ENCODE measurements around the gene GCHFR. TPM values are rescaled to one million over a fixed set of nuclear protein-coding genes. Genes with fewer than 3 reads are reported as not detected.

The GCHFR gene
- total and polyA plus RNA-seq, 10 of the 15 experiments (the other 5 are each of a cell fraction or from before 2014, with no cell fraction given), result 10.5 to 94.0 (median 35.3) TPM

DNA sequence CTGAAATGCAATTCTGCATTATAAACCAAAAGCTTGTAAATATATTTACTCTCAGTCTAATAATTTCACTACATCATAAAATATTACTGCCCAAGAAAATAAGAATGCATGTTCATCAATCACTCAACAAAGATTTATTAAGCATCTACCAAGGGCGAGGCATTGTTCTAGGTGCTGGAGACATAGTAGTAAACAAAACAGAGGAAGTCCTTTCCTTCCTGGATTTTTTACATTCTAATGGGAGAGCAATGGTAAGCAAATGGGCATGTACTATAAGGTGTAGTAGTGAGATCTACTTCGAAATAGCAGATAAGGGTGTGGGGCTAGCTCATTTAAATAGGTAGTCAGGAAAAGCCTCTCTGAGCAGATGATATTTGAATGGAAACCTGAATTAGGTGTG is 32.2 kb downstream of the GCHFR start:
- FAIRE-seq, result no peak
- ChIA-PET SMC1A (ENCODE audit: uncharacterized antibody, unreplicated experiment) (interaction anchor here (1.3 kb wide), 1 partner anchor 8 kb away, joined by 4 read pairs; no protein-coding TSS in a partner anchor), POLR2A (no interaction called here), CTCF (no interaction called here), RAD21 (ENCODE audit: unreplicated experiment) (interaction anchor here (0.7 to 1.8 kb wide), 2 partner anchors 10 to 62 kb away, joined by 3 to 4 read pairs; no protein-coding TSS in a partner anchor)
- no peak for ATAC-seq
- H3K4me2 ChIP-seq (ENCODE audit: control insufficient read depth, insufficient read depth), result no peak overlapping the region
- DNase-seq (ENCODE audit: low read depth, low spot score), result no peak
- no peaks in the 10 kb centered on the region; the same call in 1 of the 2 replicates for H3K79me2 ChIP-seq (ENCODE audit: control insufficient read depth, insufficient read depth, low read length)
- no peak overlapping the region for H3K9ac ChIP-seq (ENCODE audit: control insufficient read depth, insufficient read depth, low read length)
- H3K27me3 ChIP-seq (replicated peaks in 1 of 2; ENCODE audit: control insufficient read depth in 2 of 2, insufficient read depth in 2 of 2, low read length in 1 of 2), result no peaks in the 10 kb centered on the region
- intact Hi-C loops (cut with micrococcal nuclease; ENCODE audit: unreplicated experiment), result no loop called here
- no peaks in the 10 kb centered on the region for H3K4me1 ChIP-seq (ENCODE audit: control insufficient read depth, insufficient read depth, low read length)
- in situ Hi-C loops (cut with MboI), result no loop called here
- H3K9me3 ChIP-seq (replicated peaks; ENCODE audit: control insufficient read depth, insufficient read depth, low read length), result no peaks in the 10 kb centered on the region
- H3K27ac ChIP-seq (ENCODE audit: control insufficient read depth, insufficient read depth), result no peak overlapping the region
- WGBS (ENCODE audit: insufficient coverage, insufficient replicate concordance, low lambda C conversion rate, missing lambda C conversion rate), result 100% methylated on average over 2 of the region's 2 CpGs
- no TSS peak for BruUV-seq (replicated peaks)
- no peak overlapping the region for H2AFZ ChIP-seq (ENCODE audit: control insufficient read depth, low read depth, low read length)
- H4K20me1 ChIP-seq (ENCODE audit: control insufficient read depth, insufficient read depth), result no peaks in the 10 kb centered on the region
- H3K4me3 ChIP-seq, result no peak overlapping the region
- TF ChIP-seq TCF12 (IDR thresholded peaks at IDR 0.05; ENCODE audit: low read depth, low read length), result no peak
- no peak for TF ChIP-seq RFX5 (IDR thresholded peaks at IDR 0.05; ENCODE audit: low read depth, low read length)
- no peak for TF ChIP-seq MLLT1 (IDR thresholded peaks at IDR 0.05)
- no peak for TF ChIP-seq NFYA (IDR thresholded peaks at IDR 0.05; ENCODE audit: borderline replicate concordance, low read depth, low read length)
- no peak for TF ChIP-seq NR2F1 (conservative IDR thresholded peaks at IDR 0.05)
- no peak for TF ChIP-seq CEBPZ (IDR thresholded peaks at IDR 0.05; ENCODE audit: low read depth, low read length)
- no peak for TF ChIP-seq ZBTB33 (IDR thresholded peaks at IDR 0.05)
- no peak for TF ChIP-seq PRDM15 (CRISPR knock-in tag; IDR thresholded peaks at IDR 0.05)
- no peak for TF ChIP-seq CEBPB (IDR thresholded peaks at IDR 0.05; ENCODE audit: borderline replicate concordance in 1 of 2, low read depth in 2 of 2, low read length in 2 of 2)
- TF ChIP-seq EED (IDR thresholded peaks at IDR 0.05; ENCODE audit: low read depth), result no peak
- TF ChIP-seq ASH2L (IDR thresholded peaks at IDR 0.05; ENCODE audit: borderline replicate concordance, low read depth), result no peak
- H3K36me3 ChIP-seq (ENCODE audit: control insufficient read depth in 2 of 2, insufficient read depth in 2 of 2, low read length in 1 of 2), result no peaks in the 10 kb centered on the region
